K562 (cell line): ENCODE results near the gene PPP2R2B. TPM values are rescaled to one million over a fixed set of nuclear protein-coding genes. Genes with fewer than 3 reads are reported as not detected.

ENCODE experiments used
- BHLHE40 ChIP-seq: IDR thresholded peaks from 2 replicates; pipeline ENCODE4 v1.6.1; 2011; ENCODE audit warnings: low read length, improper control_type of control experiment
- E4F1 ChIP-seq: fragments of 250-450 bp; sonication (Bioruptor Pico); IDR thresholded peaks from 2 replicates; pipeline ENCODE4 v1.5.0; 2021; ENCODE audit warnings: mild to moderate bottlenecking, borderline replicate concordance
- ELK1 ChIP-seq: sonication (generic); formaldehyde crosslinking; IDR thresholded peaks from 2 replicates; pipeline ENCODE4 v1.8.1; 2022; ENCODE audit warnings: missing genetic modification reagents
- ETS2 ChIP-seq: IDR thresholded peaks from 2 replicates; pipeline ENCODE4 v1.6.1; 2016; ENCODE audit warnings: borderline replicate concordance, missing genetic modification characterization, mild to moderate bottlenecking, moderate library complexity, missing compliant biosample characterization; ENCODE audit not compliant: poor library complexity, severe bottlenecking
- FOSL1 ChIP-seq: fragments of 200-800 bp; sonication (Bioruptor generic); conservative IDR thresholded peaks from 2 replicates; pipeline ENCODE4 v1.6.1; 2016; ENCODE audit warnings: missing genetic modification characterization, missing compliant biosample characterization
- GABPA ChIP-seq: fragments of 200-800 bp; sonication (Bioruptor generic); conservative IDR thresholded peaks from 2 replicates; pipeline ENCODE4 v1.6.1; 2016; ENCODE audit warnings: low read depth, missing genetic modification characterization, missing compliant biosample characterization
- HMG20B ChIP-seq: fragments of 250-450 bp; sonication (Bioruptor Pico); IDR thresholded peaks from 2 replicates; pipeline ENCODE4 v1.5.0; 2021; ENCODE audit warnings: mild to moderate bottlenecking
- MAFG ChIP-seq: fragments of 450-650 bp; conservative IDR thresholded peaks from 2 replicates; pipeline ENCODE4 v1.6.1; 2016; ENCODE audit warnings: missing genetic modification characterization, missing compliant biosample characterization
- STAG1 ChIP-seq: sonication (generic); formaldehyde crosslinking; IDR thresholded peaks from 2 replicates; pipeline ENCODE4 v1.5.0; 2020; ENCODE audit warnings: missing genetic modification reagents, borderline replicate concordance
- TOE1 ChIP-seq, 2 experiments: fragments of 450-650 bp in 1 of 2; sonication (generic) in 1 of 2; formaldehyde crosslinking in 1 of 2; IDR thresholded peaks; 2 replicates each; pipeline versions ENCODE4 v1.7.1 to v1.8.0; 2016 to 2022; ENCODE audit warnings: borderline replicate concordance in 2 of 2, mild to moderate bottlenecking in 2 of 2, antibody characterized with exemption in 1 of 2, inconsistent platforms in 1 of 2, low read depth in 1 of 2, missing genetic modification reagents in 1 of 2, moderate library complexity in 1 of 2
- ZNF174 ChIP-seq: fragments of 250-450 bp; sonication (Bioruptor Pico); IDR thresholded peaks from 2 replicates; pipeline ENCODE4 v1.4.0; 2020; ENCODE audit warnings: mild to moderate bottlenecking
- ZNF586 ChIP-seq: fragments of 450-650 bp; formaldehyde crosslinking; conservative IDR thresholded peaks from 2 replicates; pipeline ENCODE4 v1.4.0; 2020; ENCODE audit warnings: mild to moderate bottlenecking, moderate library complexity
- ZNF695 ChIP-seq: fragments of 450-650 bp; formaldehyde crosslinking; IDR thresholded peaks from 2 replicates; pipeline ENCODE4 v1.4.0; 2020; ENCODE audit warnings: mild to moderate bottlenecking, moderate library complexity
- ZNF830 ChIP-seq: fragments of 250-450 bp; sonication (Bioruptor Pico); IDR thresholded peaks from 2 replicates; pipeline ENCODE4 v1.5.0; 2021; ENCODE audit warnings: mild to moderate bottlenecking
- polyA plus RNA-seq, 8 experiments: library from polyadenylated mRNA; depleted of rRNA in 4 of 8; stranded (reverse) in 5 of 8; unstranded in 3 of 8; fragments of >200 nt; fragmentation: Nextera tagmentation in 2 of 8; fragmentation: Illumina TruSeq in 1 of 8; extraction: Ambion mirVana in 2 of 8; extraction: Trizol in 1 of 8; gene quantifications; 2 replicates each; pipeline versions ENCODE4 v1.2.1 to v1.2.3, GENCODE V29; 2011 to 2014; ENCODE audit warnings: inconsistent platforms in 1 of 8, missing spikeins in 1 of 8
- total RNA-seq, 7 experiments: library from RNA; depleted of rRNA in 6 of 7; stranded (reverse); fragments of >200 nt in 6 of 7; fragmentation: Illumina TruSeq in 2 of 7; extraction: Trizol in 2 of 7; gene quantifications; 2 replicates each; pipeline versions ENCODE4 v1.2.1 to v1.2.3, GENCODE V29; 2011 to 2021; ENCODE audit warnings: low replicate concordance in 1 of 7

The PPP2R2B gene
- total and polyA plus RNA-seq, 9 of the 15 experiments (the other 6 are each of a cell fraction or from before 2014, with no cell fraction given) = not detected

GRCh38 chr5:146751054-146751453 is 127.5 kb downstream of the PPP2R2B start (continued):
- TF ChIP-seq ETS2 (tag) (no peak), ZNF830 (CRISPR knock-in tag) (no peak), E4F1 (CRISPR knock-in tag) (no peak), STAG1 (CRISPR knock-in tag) (no peak), FOSL1 (no peak), BHLHE40 (no peak), GABPA (tag) (no peak), ZNF695 (CRISPR knock-in tag) (no peak), ELK1 (CRISPR knock-in tag) (no peak), MAFG (no peak), HMG20B (no peak), ZNF586 (CRISPR knock-in tag) (no peak), TOE1 (IDR thresholded peaks at IDR 0.05; ENCODE audit: borderline replicate concordance) (no peak), TOE1 (CRISPR knock-in tag; IDR thresholded peaks at IDR 0.05; ENCODE audit: borderline replicate concordance, low read depth) (no peak), ZNF174 (CRISPR knock-in tag) (no peak)
